ENCODE data around the gene FAM184A.

The FAM184A gene

DNA sequence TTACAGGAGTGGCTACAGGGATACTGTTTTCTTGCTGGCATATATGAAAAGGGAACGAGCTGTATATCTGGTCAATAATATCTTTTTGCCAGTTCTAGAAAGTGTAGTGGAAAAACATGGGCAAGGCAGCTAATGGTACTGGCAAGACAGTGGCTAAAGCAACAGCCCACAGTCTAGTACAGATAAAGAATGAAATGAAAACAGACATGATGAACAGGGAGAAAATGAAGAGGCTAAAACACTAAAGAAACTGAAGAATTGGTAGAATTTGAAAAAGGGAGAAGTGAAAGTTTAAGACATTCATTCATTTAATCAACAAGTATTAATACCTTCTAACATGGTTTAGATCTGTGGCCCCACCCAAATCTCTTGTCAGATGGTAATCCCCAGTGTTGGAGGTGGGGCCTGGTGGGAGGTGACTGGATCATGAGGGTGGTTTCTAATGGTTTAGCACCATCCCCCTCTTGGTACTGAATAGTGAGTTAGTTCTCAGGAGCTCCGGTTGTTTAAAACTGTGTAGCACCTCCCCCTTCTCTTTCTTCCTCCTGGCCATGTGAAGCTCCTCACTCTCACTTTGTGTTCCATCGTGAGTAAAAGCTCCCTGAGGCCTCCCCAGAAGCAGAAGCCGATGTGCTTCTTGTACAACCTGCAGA lies 18.1 kb downstream of the FAM184A start:
- DNase-seq (ENCODE audit: low read depth in 2 of 3, low spot score in 1 of 3): no peak

DNA sequence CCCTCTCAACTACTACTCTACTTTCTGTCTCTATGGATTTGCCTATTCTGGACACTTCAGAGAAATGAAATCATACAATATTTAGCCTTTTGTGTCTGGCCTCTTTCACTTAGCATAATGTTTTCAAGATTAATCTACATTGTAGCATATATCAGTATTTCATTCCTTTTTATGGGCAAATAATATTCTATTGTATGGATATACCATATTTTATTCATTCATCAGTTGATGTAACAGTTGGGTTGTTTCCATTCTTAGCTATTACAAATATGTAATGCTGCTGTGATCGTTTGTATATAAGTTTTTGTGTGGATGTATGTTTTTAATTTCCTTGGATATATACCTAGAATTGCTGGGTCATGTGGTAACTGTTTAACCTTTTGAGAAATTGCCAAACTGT lies 23.4 kb downstream of the FAM184A start:
- DNase-seq (ENCODE audit: low read depth in 2 of 3, low spot score in 1 of 3): no peak

DNA sequence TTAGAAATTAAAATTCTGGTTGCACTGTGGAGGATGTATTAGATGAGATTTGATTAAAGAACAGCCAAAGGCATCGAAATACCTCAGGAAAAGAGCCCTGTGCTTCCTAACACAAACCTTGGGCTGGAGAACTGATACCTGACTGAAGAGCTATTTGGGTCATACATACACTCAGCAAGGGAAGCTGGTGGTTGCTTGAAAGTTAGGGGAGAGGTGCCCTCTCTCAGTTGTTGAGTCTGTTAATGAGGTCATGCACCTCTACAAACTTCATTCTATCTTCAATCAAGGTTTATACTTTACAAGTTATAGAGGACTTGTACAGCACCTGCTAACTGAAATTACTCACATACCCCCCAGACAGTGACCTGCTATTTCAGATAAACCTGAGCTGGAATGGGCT lies 25.5 kb downstream of the FAM184A start:
- DNase-seq (ENCODE audit: low read depth in 2 of 3, low spot score in 1 of 3): no peak

DNA sequence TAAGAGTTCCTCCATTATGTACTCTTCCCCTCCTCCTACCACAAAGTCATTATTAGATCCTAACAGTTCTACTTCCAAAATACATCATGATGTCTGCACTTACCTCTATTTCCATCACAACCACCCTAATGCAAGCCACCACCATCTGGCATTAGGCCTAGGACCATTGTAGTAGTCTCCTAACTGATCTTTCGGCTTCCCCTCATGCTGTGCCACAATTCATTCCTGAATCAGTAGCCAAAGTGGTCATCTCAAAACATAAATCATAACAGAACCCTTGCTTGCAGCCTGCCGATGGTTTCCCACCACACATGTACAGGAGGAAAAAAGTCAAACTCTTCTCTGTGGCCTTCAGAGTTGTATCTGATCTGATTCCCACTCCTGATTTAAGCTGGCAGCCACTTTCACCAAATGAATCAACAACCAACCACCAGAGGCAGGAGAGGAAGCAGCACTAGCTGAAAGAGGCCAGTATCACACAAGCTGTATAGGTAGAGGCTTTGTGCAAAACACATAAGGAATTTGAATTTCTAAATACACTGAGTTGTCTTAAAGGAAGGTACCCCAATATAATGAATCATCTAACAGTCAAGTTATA lies 26.1 kb downstream of the FAM184A start:
- DNase-seq (ENCODE audit: low read depth in 2 of 3, low spot score in 1 of 3): peak in 2 of 3 donors; percentile 8 to 27

DNA sequence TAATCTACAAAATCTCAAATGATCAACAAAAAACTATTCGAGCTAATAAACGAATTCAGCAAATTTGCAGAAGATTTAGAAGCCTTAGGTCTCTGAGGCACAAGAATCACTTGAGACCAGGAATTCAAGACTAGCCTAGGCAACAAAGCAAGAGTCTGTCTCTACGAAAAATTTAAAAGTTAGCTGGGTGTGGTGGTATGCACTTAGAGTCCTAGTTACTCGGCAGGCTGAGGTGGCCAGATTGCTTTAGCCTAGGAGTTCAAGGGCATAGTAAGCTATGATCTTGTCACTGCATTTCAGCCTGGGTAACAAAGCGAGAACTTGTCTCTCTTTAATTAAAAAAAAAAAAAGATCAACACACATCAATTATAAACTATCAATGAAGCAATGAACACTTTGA lies 34.2 kb downstream of the FAM184A start:
- no peak for DNase-seq (ENCODE audit: low read depth in 2 of 3, low spot score in 1 of 3)

DNA sequence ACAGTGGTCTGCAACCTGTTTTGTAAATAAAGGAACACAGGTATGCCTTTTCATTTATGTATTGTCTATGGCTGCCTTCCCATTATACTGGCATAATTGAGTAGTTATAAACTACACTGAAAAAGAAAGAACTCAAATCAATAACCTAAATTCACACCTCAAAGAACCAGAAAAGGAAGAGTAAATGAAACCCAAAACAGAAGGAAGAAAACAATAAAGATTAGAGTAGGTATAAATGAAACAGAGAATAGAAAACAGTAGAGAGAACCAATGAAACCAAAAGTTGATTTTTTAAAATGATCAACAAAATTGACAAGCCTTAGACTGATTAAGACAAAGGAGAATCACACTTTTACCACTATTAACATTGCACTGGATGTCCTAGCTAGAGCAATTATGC lies 34.7 kb downstream of the FAM184A start:
- no peak for DNase-seq (ENCODE audit: low read depth in 2 of 3, low spot score in 1 of 3)

DNA sequence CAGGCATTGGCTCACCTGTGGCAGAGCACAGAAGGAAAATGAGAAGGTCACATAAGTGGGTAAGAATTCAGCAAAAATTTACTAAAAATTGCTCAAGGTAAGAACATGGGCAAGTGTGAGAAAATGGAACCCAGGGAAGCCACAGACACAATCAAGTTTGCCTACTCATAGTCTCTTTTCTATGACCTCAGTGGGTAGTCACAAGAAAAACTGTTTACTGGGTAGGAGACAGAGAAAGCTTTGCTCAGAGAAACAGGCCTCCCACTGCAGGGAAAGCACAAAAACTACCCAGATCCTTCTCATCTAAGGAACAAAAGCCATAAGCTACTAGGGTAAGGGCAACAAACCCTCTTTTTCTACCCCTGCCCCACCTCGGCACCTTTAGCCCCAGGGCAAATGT lies 35.2 kb downstream of the FAM184A start:
- DNase-seq (ENCODE audit: low read depth in 2 of 3, low spot score in 1 of 3): no peak

DNA sequence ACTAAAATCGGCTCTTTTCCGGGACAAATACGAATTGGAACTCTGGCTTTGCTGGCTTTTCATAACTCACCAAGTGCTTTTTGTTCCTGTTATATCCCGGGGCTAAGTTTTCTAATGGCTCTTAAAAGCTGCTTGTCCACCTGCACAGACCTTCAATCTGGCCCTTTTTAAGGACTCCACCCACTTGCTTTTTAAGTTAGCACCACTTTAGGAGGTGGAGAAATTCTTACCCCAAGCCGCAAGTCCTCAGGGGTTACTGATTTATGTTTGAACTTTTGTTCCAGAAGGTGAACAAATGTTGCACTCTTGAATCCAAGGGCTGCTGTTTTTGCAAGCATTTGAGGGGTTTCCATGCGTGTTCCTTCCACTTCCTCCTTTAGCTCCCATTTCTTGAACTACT lies 37.8 kb downstream of the FAM184A start:
- no peak for DNase-seq (ENCODE audit: low read depth in 2 of 3, low spot score in 1 of 3)

DNA sequence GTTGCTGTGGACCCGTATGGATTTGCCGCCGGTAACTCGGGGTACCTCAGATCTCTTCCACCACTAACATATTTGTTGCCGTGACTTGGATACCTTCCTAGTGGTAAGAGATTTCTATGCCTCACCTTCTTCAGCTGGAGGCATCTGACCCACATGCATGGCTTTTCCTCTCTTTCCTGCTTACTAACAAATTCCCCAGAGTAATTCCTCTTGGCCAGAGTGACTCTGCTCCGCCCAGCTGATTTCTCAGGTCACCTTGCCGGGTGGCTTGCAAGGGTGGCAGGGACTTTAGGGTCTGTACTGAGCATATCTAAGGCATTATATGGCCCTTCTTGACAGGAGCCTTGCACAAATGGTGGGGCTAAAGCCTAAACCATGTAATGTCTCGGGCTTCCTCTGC lies 38.2 kb downstream of the FAM184A start:
- no peak for DNase-seq (ENCODE audit: low read depth in 2 of 3, low spot score in 1 of 3)

DNA sequence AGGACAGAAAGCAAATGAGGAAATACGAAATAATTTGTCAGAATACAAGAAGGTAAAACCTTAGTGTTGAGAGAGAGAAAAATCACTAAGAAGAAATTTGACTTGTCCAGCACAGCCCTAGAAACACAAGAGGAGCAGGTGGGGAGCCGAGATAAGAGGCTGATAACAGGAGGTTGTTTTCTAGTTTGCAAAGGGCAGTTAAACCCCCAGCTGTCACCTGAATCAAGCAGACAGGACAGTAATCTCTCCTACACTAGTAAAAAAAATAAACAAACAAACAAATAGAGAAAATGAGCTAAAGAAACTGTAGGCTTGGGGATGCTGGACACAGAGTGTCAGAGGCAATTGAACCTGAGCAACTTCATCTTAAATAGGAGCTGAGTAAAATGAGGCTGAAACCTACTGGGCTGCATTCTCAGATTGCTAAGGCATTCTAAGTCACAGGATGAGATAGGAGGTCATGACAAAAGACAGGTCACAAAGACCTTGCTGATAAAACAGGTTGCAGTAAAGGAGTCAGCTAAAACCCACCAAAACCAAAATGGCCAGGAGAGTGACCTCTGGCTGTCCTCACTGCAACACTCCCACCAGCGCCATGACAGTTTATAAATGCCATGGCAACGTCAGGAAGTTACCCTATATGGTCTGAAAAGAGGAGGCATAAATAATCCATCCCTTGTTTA lies 40.4 kb downstream of the FAM184A start:
- DNase-seq (ENCODE audit: low read depth in 2 of 3, low spot score in 1 of 3): no peak

DNA sequence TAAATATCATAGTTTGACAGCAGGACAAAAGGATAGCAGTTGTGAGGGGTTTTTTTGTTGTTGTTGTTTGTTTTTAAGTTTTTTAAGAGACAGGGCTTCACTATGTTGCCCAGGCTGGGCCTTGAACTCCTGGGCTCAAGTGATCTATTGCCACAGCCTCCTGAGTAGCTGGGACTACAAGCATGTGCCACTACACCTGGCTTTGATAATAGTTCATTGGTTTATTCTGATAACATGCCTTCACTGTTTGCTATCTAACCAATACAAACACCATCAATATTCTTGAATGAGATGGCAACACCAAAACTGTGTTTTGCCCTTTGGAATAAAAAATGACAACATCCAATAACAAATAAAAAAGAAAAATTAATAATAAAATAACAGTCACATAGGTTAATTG lies 41.2 kb downstream of the FAM184A start:
- DNase-seq (ENCODE audit: low read depth in 2 of 3, low spot score in 1 of 3): no peak

DNA sequence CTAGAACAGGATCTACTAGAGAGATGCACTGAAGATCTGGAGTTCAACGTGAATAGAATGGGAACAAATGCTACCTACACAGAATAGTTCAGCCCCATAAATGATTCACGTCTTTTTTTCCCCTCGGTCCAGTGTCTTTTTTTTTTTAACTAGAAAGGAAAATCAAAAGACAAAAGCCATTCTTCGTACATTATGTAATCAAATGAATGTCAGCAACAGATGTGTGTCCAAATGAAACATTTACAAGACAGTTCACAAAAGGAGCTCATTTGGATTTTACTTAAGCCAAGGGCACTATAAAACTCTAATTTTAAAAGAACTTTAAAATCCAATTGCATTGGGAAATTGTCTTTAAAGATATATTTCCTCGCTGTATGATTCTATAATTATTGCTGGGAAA lies 42.4 kb downstream of the FAM184A start:
- DNase-seq (ENCODE audit: low read depth in 2 of 3, low spot score in 1 of 3): no peak

DNA sequence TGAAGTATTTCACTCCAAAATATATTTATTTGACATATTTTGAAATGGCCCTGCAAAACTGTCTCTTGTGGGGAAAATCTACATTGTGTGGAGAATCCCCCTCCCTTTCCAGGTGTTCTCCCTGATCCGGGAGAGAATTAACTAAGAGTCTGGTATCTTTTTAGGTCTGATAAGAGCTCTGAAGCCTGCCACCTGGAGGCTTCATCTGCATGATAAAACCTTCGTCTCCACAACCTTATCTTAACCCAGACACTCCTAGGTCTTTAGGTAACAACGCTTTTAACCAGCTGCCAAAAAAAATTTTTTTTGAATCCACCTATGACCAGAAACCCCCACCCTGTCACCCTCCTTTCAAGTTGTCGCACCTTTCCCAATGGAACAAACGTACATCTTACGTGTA lies 43.0 kb downstream of the FAM184A start:
- no peak for DNase-seq (ENCODE audit: low read depth in 2 of 3, low spot score in 1 of 3)

DNA sequence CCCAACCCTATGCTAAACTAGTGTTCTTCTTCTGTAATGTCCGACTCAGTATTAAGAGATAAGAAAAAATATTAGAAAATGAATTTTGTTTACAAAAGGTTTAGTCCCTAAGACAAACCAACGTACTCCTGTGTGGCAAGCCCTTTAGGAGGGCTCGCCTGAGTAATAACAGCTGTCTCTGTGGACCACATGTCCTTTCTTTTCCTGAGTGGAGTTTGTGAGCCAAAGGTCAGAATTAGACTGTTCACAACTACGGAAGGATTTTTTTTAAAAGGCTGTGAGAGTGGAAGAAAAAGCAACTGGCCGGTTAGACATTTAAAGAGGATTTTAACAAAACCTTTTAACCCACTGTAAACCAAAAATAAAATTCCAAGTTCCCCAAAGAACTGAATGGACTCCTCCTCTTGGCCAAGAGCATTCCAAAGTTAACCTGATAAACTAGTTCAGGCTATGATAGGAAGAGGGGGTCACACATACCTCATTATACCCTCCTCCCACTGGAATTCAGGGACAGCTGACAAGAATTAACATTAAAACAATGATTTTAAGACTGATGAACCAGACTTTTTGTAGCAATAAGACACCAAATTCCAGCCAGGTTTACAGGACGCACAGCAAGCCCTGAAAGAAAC lies 43.5 kb downstream of the FAM184A start:
- DNase-seq (ENCODE audit: low read depth in 2 of 3, low spot score in 1 of 3): no peak

DNA sequence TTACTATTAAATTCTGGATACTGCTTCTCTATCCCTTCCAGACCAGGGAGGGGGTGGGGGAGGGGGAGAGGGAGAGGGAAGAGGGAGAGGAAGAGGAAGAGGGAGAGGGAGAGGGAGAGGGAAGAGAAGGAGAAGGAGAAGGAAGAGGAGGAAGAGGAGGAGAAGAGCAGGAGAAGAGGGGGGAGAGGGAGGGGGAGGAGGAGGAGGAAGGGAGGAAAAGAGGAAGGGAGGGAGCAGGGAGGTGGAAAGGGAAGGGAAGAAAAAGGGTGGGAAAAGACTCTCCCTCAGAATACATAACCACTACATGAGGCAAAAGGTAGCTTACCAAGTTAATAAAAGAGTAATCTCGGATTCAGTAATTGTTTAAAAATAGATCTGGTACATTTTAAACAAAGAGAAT lies 46.0 kb downstream of the FAM184A start:
- DNase-seq (ENCODE audit: low read depth in 2 of 3, low spot score in 1 of 3): no peak

DNA sequence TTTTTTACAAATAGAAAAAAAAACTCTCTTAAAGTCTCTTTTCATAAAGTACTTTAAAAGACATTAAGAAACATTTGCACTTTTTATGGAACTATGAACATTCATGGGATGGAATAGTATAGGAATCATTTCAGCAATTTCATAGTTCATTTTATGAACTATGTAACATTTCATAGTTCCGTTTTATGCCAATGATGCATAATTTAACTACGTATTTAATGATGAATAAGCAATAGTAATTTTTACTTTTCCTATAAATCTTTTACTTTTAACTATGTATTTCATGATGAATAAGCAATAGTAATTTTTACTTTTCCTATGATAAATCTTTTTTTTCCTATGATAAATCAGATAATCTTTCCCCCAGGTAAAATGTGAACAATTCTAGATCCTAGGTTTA lies 47.7 kb downstream of the FAM184A start:
- DNase-seq (ENCODE audit: low read depth in 2 of 3, low spot score in 1 of 3): no peak

DNA sequence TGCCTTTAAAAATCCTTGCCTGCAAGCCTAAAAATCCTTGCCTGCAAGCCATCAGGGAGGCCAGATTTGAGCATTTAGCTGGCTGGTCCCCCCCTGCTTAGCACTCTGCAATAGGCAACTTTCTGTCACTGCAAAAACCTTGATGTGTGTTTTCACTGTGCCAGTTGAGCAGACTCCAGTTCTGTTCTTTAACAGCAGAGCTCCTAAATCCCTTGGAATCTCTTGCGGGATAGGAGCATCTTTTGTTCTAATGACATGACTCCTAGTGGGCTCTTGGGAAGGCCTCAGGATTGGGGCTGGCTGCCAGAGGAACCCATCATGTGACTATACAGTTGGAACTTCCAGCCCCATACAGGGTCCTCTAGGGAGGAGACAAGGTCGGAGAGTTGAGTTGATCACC lies 50.4 kb downstream of the FAM184A start:
- DNase-seq (ENCODE audit: low read depth in 2 of 3, low spot score in 1 of 3): no peak

DNA sequence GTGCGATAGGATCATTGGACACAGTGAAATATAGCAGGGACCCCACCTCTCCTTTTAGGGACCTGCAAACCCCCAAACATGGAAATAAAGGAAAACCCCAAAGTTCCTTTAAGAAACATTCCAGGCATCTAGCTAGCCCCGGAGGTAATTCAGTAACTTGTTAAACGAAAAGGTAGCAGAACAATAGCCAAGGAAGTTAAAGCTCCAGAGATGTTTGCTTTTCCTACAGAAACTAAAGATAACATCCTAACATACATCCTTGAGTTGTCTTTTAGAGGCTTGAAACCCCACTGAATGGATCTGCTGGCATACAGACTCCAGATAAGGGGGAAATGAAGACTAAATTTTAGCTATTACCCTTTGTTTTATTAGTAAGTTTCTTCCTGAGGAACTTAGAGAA lies 51.0 kb downstream of the FAM184A start:
- DNase-seq (ENCODE audit: low read depth in 2 of 3, low spot score in 1 of 3): no peak

DNA sequence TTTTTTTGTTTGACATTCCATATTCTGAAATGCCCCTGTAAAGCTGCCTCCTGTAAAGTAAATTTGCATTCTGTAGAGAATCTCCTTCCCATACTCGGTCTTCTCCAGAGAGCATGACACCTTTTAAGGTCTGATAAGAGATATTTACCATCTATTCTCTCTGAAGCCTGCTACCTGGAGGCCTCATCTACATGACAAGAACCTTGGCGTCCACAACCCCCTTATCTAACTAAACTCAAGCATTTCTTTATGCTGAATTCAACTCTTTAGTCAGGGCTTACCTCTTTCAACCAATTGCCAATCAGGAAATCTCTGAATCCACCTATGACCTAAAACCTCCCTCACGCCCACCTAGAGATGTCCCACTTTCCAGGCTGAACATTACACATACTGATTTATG lies 51.6 kb downstream of the FAM184A start:
- DNase-seq (ENCODE audit: low read depth in 2 of 3, low spot score in 1 of 3): no peak

DNA sequence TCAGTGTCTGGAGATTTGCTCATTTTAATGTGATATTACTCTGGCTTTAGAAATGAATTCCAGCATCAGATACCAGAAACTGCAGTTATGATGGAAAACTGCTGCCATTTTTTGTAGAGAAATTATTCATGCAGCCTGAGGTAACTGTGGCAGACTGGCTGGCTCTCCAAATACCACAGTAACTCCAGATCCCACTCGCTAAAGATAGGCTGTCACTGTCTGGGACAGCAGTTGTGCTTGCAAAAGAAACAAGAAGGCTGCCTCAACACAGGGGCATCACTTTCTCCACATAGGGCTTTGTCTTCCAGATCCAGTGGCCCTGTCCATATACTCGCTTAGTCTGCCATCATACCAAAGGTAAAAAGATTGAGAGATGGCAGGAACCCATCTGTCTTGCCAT lies 52.7 kb downstream of the FAM184A start:
- DNase-seq (ENCODE audit: low read depth in 2 of 3, low spot score in 1 of 3): no peak

DNA sequence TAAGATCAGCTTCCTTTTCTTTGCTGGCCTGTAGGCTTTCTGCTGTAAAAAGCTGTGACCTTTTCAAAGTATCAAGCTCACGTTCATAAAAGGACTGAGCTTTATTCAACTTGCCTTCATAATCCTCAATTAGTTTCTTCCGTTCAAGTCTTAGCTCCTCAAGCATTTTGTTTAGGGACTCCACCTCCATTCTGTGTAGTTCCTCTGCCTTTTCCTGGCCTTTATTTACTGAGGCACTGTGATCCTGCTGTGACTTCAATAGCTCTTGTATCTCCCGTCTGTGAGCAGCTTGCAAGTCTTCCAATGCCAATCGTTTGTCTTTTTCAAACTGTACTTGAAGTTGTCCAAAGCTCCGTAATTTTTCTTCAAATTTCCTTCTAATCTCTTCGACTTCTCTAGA lies 54.4 kb downstream of the FAM184A start:
- DNase-seq (ENCODE audit: low read depth in 2 of 3, low spot score in 1 of 3): no peak

DNA sequence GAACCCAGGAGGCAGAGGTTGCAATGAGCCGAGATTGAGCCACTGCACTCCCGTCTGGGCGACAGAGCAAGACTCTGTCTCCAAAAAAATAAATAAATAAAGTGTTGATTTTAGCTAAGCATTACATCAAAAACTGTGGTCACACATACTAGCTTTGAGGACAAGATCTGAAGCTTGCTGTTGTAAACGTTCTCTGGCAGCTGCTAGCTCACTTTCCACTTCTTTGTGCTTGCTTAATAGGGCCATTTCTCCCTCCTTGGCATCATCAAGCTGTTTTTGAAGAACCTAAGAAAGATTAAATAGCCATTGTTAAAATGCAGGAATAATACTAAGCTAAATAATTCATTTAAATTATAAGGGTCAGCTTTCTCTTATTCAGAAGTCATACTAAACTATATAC lies 55.7 kb downstream of the FAM184A start:
- DNase-seq (ENCODE audit: low read depth in 2 of 3, low spot score in 1 of 3): no peak
